ENCODE data around the gene LCP2.

Gene LCP2

DNA sequence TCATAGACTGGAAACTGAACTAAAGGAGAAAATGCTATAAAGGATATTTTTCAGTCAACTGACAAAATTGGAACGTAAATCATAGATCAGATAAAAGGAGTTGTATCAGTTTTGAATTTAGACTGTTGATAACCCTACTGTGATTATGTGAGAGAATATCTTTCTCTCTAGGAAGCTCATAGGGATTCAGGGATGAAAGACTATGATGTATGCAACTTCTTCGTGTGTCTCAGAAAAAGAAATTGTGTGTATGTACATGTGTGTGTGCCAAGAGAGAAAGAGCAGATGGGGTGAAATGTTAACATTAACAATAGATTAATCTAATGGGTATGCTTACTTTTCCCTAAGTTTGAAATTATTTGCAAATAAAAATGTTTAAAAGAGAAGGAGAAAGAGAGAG, 95.5 kb downstream of the LCP2 start:
- no peak for DNase-seq

GRCh38 chr5:170201311-170201710, 96.3 kb downstream of the LCP2 start:
- no peak for DNase-seq

- DNase-seq, result no peak
These were observed 96.7 kb downstream of the LCP2 start for GRCh38 chr5:170200876-170201275.
